ENCODE data around the gene SCRT2.

DNA sequence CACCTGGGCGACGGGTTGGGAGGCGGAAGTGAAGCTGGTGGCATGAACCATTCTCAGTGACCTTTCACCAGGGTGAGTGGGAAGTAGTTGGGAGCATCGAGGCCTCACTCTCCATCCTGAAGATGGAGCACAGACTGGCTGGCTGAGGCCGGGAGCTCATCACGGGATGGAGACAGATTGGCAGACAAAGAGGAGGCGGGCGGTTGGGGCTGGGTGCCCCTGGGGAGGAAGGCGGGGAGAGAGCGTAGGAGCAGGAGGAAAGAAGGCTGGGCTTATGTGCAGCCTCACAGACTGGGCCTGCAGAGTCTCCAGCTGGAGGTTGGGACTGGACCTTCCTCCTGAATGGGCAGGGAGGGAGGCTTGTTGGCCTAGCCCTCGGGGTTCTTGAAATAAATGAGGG lies 44.2 kb upstream of the SCRT2 start:
- TF ChIP-seq, protein P1, sequence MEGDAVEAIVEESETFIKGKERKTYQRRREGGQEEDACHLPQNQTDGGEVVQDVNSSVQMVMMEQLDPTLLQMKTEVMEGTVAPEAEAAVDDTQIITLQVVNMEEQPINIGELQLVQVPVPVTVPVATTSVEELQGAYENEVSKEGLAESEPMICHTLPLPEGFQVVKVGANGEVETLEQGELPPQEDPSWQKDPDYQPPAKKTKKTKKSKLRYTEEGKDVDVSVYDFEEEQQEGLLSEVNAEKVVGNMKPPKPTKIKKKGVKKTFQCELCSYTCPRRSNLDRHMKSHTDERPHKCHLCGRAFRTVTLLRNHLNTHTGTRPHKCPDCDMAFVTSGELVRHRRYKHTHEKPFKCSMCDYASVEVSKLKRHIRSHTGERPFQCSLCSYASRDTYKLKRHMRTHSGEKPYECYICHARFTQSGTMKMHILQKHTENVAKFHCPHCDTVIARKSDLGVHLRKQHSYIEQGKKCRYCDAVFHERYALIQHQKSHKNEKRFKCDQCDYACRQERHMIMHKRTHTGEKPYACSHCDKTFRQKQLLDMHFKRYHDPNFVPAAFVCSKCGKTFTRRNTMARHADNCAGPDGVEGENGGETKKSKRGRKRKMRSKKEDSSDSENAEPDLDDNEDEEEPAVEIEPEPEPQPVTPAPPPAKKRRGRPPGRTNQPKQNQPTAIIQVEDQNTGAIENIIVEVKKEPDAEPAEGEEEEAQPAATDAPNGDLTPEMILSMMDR (conservative IDR thresholded peaks at IDR 0.05; ENCODE audit: low read depth, low read length) = no peak
- TF ChIP-seq RAD21 (IDR thresholded peaks at IDR 0.05; ENCODE audit: low read length) = no peak
- TF ChIP-seq, protein P2, sequence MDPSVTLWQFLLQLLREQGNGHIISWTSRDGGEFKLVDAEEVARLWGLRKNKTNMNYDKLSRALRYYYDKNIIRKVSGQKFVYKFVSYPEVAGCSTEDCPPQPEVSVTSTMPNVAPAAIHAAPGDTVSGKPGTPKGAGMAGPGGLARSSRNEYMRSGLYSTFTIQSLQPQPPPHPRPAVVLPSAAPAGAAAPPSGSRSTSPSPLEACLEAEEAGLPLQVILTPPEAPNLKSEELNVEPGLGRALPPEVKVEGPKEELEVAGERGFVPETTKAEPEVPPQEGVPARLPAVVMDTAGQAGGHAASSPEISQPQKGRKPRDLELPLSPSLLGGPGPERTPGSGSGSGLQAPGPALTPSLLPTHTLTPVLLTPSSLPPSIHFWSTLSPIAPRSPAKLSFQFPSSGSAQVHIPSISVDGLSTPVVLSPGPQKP (IDR thresholded peaks at IDR 0.05; ENCODE audit: borderline replicate concordance, low read depth, low read length) = no peak
- TF ChIP-seq CEBPB (IDR thresholded peaks at IDR 0.05; ENCODE audit: low read depth, low read length) = no peak
- no peak for TF ChIP-seq MAFK (IDR thresholded peaks at IDR 0.05; ENCODE audit: low read depth, low read length)
- no peak for TF ChIP-seq POLR2A (IDR thresholded peaks at IDR 0.05; ENCODE audit: low read depth, low read length)
- no peak for TF ChIP-seq RFX5 (IDR thresholded peaks at IDR 0.05; ENCODE audit: low read depth, low read length)
- no peak for TF ChIP-seq RCOR1 (IDR thresholded peaks at IDR 0.05; ENCODE audit: insufficient replicate concordance, low read length)
- TF ChIP-seq MXI1 (IDR thresholded peaks at IDR 0.05; ENCODE audit: borderline replicate concordance, low read depth, low read length) = no peak
- no peak for TF ChIP-seq FOS (IDR thresholded peaks at IDR 0.05; ENCODE audit: low read depth, low read length)
- no peak for TF ChIP-seq SMC3 (IDR thresholded peaks at IDR 0.05; ENCODE audit: low read depth, low read length)
- no peak for TF ChIP-seq BHLHE40 (IDR thresholded peaks at IDR 0.05; ENCODE audit: low read depth, low read length)
- TF ChIP-seq USF2 (IDR thresholded peaks at IDR 0.05; ENCODE audit: low read depth, low read length) = no peak
